HG02981 (cell line): Measurements from ENCODE around the gene PSMG3.

Experiments used
- ATAC-seq: cut with Tn5 transposase; IDR thresholded peaks from one replicate; pipeline ENCODE4 v1.9.1; 2021; ENCODE audit warnings: mild to moderate bottlenecking, moderate library complexity; ENCODE audit not compliant: unreplicated experiment

The PSMG3 gene, protein sequence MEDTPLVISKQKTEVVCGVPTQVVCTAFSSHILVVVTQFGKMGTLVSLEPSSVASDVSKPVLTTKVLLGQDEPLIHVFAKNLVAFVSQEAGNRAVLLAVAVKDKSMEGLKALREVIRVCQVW

DNA sequence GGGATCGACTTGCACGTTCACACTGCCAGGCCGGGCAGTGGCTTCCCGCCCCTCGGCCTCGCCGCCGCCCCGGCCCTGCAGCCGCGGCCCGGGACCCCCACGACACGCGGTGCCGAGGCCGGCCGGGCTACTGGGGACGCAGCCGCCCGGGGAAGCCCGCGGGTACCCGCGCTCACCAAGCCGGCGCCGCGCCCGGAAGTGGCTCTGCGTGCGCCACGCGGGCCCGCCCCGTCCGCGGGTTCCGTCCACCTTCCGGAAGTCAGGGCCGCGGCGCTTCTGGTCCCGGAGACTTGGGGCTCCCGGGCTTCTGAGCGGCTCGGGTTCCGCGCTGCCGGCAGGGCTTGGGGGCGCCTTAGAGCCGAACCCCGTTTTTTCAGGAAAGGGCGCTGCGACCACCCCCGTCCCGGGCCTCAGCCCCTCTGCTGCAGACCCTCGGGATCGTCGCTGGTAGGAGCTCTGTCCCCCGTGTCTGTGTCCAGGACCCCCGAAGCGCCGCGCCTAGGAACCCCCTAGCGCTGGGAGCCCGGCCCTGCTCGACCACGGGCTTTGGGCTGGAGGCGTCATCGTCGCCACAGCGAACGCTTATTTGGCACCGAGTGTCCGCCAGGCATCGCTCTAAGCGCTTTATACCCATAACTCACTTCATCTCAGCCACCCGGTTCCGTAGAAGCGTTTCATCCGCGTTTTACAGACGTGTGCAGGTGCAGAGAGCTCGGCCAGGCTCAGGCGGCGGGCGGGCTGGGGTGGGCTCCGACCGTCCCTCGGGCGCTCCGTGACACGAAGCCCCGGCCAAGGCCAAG is at the start of gene PSMG3:
Gene PSMG3, minus strand, starts transcription at position 200 of the 800 bp plus-strand sequence. CDS start 693 bp downstream, outside the sequence.
- peak; percentile 91 for ATAC-seq

DNA sequence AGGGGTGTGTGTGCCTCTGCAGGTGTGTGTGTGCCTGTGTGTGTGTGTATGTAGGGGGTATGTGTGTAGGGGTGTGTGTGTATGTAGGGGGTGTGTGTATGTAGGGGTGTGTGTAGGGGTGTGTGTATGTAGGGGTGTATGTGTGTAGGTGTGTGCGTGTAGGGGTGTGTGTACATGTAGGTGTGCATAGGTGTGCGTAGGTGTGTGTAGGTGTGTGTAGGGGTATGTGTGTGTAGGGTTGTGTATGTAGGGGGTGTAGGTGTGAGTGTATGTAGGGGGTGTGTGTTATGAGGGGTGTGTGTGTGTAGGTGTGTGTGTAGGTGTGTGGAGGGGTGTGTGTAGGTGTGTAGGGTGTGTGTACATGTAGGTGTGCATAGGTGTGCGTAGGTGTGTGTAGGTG is 48.6 kb upstream of the PSMG3 start:
- no peak for ATAC-seq

DNA sequence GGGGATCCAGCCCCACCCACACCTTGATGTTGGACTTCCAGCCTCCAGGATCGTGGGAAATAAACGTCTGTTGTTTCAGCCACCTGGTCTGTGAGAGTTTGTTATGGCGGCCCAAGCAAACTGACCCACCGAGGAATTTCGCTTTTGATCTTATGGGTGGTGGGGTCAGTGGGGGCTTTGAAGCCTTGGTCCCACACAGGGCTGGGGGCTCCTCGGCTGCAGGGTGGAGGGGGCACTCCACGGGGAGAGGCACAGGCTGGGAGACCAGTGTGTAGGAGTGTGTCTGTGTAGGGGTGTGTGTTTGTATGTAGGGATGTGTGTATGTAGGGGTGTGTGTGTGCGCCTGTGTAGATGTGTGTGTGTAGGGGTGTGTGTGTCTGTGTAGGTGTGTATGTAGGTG is 48.1 kb upstream of the PSMG3 start:
- no peak for ATAC-seq

DNA sequence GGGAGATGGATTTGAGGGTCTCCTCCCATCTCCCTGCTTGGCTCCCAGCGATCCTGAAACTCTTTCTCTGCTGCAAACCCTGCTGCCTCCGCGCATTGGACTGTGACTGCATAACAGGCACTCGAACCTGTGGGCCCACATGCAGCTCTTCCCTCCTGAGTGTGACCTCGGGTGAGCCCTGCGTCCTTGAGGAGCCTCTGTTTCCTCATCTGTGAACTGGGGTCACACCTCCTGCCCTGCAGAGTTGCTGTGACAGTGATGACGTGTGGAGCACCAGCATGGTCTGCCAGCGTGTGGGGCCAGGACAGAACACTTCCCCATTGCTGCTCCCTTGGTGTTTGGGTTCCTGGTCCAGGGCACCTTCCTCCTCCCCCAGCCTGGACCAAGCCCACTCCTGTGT is 46.9 kb upstream of the PSMG3 start:
- ATAC-seq = no peak

DNA sequence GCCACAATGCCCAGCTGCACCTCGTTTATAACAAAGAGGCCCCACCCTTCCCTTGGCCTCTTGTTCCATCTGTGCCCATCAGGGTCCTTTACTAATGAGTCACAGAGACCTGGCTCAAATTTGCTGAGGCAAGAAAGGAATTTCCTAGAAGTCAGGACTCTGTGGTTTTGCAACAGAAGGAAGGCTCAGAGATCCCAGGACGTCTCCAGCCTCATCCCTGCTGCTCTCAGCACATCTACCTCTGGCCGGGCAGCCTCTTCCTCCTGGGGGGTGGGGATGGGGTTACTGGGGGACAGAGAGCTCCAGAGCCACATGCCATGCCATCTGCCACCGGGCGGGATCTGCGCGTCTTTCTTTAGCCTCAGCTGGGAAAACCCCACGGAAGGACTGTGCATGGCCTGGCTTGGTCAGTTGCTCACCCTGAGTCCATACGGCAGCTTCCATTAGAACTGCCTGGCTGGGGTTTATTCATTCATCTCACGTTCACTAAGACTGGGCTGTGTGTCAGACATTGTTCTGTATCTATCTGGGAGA is 41.9 kb upstream of the PSMG3 start:
- no peak for ATAC-seq

DNA sequence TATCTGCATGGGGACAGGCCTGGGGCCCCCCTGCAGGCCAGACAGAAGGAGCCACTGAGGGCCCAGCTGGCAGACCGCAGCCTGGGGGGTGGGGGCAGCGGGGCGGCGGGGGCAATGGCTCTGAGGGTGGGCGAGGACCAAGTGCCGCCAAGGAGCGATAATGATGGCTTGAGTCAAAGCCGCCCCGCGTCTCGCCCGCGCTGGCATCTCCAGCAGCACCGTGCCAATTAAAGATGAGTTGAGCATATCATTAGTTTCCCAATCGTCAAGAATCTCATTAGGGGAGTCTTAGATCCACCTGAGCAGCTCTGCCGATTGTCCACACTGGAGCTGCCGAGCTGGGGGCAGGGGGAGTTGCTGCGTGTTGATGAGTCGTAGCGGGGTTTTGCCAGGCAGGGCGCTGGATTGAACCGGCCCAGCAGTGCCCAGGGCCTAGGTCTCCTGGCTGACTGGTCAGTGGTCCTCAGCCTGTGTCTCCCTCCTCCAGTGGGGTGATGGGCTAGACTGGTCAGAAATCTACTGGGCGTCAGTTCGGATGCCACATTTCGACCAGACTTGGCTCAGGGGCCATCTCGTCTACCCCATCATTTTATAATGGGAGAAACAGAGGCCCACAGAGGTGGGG is 41.0 kb upstream of the PSMG3 start:
- ATAC-seq = no peak

DNA sequence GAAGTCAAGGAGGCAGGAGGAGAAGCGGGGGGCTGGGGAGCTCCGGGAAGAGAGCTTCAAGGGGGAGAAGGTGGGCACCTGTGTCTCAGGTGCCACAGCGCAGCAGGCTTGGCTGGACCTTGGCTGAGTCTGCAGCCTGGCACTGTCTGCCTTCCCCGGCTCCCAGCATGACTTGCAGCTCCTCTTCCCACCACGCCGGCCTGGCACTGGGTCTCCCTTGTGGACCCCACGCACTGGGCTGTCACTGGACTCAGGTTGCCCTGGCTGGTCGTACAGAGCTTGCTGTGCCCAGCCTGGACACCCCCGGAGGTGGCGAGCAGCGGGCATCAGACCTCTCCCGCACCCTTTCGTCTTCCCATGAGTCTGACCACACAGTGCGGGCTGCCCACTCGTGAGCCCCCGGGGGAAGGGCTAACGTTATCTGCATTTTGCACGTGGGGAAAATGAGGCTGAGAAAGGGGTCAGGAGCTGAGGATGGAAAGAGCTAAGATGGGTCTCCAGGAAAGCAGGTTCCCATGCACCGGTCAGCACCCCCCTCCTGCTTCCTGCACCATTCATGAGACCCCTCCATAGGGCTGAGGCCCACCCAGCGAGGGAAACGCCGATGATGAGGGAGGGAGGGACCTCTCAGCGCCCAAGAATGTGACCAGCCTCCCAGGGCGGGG is 40.3 kb upstream of the PSMG3 start:
- no peak for ATAC-seq

DNA sequence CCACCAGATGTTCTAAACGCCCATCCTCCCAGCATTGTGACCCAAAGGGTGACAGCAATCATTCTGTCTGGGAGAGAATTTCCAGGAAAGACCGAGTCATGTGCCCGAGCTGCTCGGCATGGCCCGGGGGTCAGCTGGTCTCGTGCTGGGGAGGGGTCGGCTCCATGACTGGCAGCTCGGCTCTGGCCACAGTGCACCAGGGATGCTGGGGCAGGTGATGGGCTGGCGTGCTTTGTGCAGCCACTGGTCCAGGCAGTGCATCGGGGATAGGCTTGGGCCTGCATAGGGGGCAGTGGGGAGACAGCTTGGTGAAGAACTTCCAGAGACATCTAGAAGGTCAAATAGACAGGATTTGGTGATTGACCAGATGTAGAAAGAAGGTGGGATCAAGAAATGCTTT is 39.2 kb upstream of the PSMG3 start:
- ATAC-seq = no peak

DNA sequence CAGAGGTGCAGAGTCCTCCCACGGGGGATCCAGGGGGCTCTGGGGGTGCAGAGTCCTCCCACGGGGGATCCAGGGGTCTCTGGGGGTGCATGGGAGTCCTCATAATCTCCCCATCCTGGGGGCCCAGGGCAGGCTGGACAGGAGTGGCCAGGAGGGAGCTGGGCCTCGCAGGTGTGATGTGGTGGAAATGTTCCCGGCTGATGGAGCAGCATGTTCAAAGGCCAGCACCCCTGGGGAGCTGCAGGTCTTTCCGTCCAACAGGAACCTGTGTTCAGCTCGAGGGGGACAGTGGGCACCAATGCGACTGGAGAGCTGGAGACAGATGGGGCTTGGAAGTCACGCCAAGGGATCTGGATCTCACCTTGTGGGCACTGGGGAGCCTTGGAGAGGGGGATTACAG is 38.5 kb upstream of the PSMG3 start:
- ATAC-seq = no peak

DNA sequence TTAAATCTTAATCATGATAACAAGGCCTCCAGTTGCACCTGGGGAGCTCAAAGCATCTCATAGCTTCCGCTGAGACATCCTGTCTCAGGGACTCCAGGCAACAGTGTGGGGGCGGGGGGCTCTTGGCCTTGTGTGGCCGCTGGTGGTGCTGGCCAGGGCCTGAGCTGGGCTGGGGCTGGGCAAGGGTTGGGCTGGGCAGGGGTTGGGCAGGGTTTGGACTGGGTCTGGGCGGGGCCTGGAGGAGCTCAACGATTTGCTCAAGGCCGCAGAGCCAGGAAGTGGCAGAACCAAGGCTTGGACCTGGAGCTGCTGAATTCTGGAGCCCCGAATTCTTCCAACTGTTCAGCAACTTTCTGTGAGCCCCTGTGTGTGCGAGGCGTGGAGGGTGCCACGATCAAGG is 37.9 kb upstream of the PSMG3 start:
- ATAC-seq = no peak

DNA sequence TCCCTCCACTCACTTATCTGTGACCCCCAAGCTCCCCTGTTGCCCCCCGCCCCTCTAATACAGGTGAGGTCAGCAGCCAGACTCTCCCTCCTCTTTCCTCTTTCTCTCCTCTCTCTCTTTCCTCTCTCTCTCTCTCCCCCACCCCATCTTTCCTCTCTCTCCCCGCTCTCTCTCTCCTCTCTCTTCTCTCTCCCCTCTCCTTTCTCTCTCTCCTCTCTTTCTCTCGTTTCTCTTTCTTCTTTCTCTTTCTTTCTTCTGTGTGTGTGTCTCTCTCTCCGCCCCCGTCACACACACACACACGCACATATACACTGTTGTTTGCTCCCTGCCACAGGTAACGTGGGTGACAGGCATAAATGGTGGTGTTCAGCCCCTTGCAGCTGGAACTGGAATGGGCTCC is 37.2 kb upstream of the PSMG3 start:
- ATAC-seq = no peak

DNA sequence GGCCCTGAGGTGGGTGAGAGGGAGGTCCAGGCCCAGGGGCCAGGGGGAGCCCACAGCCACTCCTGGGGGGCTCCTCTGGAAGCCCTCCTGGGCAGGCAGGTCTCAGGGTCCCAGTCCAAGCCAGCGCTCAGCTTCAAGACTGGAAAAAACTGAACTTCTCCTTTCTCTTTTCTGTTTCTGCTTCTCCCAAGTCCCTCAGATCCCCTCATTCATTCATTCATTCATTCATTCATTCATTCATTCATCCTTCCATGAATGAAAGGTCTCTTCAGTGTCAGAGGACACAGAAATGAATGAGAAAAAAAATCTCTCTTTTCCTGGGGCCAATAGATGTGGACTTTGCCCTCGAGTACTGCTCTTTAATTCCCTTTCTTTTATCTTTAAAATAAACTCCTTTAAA is 34.6 kb upstream of the PSMG3 start:
- ATAC-seq = no peak

DNA sequence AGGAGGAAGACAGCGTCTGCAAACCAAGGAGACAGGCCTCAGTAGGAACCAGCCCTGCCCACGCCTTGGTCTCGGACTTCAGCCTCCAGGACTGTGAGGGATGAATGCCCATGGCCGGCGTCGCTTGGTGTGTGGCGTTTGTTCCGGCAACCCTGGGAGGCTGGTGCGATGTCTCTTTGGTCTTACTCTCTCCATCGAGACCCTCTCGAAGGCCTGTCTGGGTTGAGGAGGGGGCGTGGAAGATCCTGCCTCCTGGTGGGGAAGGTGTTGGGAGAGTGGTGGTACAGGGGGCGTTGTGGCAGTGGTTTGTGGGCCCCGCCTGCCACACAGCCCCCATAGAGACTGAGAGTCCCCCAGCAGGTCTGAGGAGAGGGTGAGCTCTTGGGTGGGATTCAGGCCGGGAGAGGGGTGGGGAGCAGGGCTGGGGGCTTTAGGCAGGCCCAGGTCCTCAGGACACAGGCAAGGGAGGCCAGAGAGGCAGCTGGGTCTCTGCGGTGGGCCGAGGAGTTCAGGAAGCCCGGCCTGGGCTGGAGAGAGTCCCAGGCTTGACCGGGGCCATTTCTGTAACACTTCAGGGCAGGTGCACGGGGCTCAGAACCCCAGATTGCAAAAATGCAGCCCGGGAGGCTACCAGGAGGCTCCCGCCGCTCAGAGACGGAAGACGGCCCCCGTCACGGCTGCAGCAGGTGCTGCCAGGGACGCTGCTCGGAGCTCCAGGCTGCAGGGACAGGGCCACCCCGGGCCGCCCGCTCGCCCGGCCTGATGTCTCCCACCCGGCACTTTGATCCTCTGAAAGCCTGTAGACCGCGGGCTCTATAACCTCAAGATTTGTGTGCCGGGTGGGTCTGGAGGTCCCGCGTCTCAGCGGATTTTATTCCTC is 33.8 kb upstream of the PSMG3 start:
- ATAC-seq = no peak

DNA sequence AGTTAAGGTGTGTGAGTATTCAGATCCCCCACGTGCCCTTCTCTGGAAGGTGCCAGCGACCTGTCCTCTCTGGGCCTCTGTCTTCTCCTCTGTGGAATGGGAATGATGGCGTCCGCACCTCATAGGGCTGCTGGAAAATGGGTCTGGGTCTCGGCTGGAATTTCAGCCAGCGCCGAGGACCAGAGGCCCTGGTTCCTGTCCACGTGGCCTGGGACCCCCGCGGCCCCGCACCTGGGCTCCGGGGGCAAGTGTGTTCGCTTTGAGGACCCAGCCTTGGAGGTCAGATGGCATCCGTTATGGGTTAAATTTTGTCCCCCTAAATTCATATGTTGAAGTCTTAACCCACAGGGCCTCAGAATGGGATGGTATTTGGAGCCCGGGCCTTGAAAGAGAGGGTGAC is 32.6 kb upstream of the PSMG3 start:
- ATAC-seq = no peak

DNA sequence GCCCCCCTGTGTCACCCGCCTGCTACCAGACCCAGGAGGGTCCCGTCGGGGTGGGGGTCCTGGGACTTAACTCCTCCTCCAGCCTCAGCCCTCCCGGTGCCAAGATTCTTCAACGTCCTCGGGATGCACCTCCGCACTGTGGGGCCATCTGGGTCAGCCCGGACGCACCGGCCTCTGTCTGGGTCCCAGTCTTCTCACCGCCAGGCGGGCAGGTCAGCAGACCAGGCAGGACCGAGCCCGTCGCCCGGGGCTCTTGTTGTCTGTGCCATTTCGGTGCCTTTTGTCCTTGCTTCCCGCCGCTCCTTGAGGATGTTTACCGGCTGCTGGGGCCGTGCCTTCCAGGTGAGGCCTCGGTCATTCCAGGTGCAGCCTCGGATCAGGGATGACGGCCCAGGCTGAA is 32.1 kb upstream of the PSMG3 start:
- ATAC-seq = no peak

DNA sequence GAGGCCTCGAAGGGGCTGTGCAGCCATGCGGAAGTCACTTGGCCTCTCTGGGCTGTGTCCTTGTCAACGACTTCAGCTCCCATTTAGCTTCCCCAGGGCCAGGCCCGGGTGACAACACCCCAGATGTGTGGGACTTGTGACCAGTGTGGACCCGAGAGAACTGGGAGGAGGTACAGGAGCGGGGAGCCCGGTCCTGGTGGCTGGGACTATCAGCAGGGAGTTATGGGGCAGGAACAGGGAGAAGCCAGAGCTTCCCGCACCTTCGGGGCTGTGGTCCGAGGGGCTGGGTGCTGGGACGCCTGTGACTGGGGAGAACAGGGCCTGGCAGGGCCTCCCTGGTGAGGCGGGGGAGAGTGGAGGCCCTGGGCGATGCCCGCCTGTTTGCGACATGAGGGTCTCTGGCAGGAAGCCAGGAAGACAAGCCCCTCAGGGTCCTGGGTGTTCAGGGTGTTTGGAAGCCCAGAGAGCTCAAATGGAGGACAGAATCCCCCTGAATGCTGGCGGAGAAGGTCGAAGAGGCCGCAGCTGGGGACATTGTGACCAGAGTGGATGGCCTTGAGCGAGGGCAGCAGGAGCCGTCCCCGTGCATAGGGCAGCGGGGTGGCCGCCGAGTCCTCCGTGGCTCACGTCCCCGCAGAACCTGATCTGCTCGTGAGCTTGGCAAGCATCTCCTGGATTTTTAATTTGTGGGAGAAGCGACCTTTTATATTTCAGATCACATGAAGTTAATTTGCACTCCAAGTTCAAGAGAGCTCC is 30.0 kb upstream of the PSMG3 start:
- no peak for ATAC-seq

DNA sequence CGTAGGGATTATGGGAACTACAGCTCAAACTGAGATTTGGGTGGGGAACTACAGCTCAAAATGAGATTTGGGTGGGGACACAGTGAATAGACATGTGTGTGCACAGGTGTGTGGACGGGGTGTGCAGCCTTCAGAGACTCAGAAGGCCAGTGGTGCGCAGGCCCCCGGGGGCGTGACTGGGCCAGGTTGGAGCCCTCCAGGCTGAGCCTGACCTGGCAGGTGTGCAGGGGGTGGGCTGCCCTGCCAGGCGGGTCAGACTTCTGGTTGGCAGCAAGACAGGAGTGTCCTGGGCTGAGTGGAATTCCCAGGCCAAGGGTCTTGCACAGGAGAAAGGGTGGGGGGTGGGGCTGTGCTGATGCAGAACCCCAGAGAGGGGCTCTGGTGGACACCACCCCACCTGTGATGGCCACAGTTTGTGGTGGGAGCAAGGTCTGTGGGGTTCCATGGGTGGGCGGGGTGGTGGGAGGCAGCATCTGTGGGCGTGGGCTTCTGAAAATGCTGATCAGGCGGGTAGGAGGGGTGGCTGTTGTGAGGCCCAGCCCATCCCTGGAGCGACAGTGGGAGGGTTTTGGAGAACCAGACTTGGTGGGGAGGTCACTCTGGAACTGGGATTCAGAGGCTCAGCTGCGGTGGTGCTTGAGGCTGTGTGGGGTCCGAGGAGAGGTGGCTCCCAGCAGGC is 29.3 kb upstream of the PSMG3 start:
- no peak for ATAC-seq

DNA sequence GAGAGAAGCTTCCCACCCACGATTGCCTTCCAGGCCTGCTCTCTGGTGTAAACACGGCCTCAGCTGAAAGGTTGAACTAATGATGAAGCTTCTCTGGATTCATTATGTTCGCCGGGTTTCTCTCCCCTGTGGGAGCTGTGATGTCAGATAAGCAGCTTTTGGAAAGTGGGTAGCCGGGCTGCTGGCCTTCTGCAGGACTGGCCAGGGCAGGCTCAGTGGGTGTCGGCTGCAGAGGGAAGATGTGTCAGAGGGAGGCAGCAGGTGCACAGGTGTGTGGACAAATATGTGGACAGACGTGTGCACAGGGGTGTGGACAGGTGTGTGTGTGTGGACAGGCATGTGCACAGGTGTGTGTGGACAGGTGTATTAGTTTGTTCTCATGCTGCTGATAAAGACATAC is 28.5 kb upstream of the PSMG3 start:
- no peak for ATAC-seq

DNA sequence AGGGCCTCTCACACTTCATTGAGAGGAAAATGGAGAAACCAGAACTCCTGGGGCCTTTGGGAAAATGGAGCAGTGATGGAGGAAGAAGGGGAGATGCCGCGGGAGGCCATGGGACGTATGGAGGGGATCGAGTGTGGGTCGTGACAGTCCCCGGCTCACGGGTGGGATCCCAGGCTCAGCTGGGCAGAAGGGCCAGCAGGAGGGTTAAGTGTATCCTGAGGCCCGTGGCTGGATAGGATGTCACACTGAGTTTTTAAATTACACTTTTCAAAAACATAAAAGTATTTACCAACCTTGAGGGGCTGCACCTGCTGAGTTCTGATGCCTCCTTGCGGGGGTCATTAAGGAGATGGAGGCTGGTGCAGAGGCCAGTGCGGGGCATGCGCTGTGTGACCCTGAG is 28.0 kb upstream of the PSMG3 start:
- ATAC-seq = no peak
